Fibroblast of skin of right biceps (primary cell): ENCODE data around the gene ZNF618.
A peak's percentile ranks its signal among the peaks of the same experiment; 100 is the strongest.
"Not testable (repeated sequence)": the region's sequence is repeated elsewhere in the genome, so short reads cannot be mapped to it uniquely, and the experiment has no call there.

Experiments used
- DNase-seq: peaks from one replicate; pipeline ENCODE4 v3.0.0-alpha.2; 2013

Gene ZNF618

GRCh38 chr9:114071197-114071795 lies 195.2 kb downstream of the ZNF618 start:
- no peak for DNase-seq

DNA sequence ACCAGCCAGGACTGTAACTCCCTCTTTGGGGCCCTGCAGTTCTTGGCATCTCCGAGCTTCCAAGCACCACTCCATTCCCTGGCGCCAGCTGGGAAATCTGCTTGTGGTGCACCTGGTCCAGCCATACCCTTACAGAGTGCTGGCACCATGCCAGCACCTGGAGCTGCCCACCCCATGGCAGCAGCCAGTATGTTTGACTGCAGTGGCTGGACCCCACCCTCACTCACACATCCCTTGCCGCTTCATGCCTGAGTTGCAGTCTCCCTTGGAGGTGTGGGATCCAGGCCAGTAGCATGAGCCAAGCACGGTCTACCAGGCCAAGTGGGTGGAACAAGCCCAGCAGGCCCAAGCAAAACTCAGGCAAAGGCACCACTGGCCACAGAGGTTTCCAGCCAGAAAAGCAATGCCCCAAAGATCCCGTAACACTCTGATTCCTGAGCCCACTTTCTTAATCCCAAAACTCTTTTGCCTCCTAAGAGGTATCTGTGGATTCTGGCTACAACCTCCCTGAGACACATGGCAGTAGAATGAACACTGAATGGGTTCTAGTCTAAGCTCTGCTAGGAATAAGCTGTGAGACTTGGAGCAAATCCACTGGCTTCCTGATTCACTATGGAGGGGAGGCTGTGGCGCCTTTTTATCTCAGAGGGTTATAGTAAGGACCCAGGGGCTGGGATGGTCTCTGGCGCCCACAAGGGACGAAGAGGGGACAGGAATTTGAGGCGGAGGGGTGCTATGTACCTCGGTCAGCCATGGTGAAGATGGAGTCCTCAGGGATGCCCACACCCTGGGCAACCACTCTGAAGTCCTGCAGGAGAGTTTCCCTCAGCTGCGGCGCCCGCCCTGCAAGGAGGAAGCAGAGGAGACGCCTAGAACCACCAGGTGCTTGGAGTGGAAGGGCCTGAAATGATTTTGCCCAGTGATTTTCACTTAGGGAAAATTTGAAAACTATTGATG lies 196.4 kb downstream of the ZNF618 start:
- DNase-seq = no peak

GRCh38 chr9:114075602-114076001 lies 199.5 kb downstream of the ZNF618 start:
- no peak for DNase-seq

DNA sequence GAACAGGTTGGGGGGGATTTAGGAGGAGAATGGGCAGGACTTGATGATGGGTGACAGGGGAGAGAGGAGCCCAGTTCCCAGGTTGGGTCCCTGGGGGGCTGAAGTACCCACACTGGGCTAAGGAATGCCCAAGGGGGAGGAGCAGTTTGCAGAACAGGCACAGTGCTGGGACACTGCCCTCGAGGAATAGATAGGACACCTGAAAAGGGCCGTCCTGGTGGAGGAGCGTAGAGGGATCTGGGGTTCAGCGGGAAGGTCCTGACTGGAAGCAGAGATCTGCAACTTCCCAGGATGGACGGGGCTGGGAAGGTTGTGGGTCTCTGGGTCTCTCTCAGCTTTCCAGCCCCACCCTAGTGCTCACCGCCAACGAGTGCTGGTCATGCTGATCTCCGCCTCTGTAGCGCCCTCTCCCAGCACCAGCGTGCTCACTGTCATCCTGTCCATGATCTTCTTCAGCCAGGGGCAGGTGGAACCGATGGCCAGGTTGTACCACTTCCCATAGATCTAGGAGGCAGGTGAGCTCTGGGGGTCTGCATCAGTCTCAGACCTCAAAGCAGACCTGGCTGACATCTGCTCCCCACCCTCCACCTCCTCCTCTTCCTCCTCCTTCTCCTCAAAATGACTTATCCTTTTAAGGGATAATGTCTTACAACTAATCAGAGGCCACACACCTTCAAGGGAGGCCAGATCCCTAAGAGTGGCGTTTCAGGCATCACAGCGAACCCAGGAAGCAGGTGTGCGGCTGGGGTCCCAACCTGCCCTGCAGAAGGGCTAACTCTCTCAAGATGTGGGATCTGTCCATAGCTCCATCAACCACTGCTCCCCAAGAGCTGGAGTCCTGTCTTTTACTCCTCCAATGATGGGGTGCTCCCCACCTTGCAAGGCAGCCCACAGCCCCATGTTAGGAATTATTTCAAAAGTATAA lies 200.4 kb downstream of the ZNF618 start:
- DNase-seq = no peak

GRCh38 chr9:114077162-114077837 lies 201.2 kb downstream of the ZNF618 start:
- DNase-seq = no peak

DNA sequence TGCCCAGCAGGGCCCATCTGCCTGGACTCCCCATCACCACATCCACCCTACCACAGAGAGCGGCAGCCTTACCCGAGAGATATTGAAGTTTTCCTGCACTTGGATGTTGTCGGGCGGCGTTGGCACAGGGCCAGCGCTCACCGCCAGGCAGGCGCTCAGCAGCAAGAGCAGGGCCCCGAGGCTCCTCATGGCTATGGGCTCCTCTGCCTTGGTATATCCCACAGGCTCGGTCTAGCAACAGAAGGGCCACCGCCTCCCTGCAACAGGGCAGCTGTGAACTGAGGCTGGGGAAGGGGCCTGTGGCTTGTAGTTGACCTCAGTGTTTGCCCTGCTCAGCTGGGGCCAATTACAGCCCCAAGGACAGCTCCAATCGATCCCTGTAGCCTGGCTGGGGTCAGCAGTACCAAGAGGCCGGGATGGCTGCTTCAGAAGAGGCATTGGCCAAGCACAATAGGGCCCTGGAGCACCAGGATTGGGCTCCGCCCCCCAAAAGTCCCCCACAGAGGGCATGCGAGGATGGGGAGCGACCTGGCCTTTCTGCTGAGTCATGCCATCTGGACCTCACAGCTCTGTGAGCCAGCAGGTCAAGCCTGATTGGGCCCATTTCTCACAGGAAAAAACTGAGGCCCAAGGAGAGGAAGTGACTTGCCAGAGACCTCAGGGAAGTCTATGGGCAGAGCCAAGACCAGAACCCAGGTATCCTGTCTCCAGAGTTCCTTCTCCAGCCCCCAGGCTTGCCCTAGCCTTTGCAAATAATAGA lies 202.1 kb downstream of the ZNF618 start, which contains the start of gene AMBP:
Gene AMBP, minus strand, starts transcription at position 280 of the 760 bp plus-strand sequence. Its CDS starts 91 bp downstream, at position 189.
- DNase-seq = no peak

DNA sequence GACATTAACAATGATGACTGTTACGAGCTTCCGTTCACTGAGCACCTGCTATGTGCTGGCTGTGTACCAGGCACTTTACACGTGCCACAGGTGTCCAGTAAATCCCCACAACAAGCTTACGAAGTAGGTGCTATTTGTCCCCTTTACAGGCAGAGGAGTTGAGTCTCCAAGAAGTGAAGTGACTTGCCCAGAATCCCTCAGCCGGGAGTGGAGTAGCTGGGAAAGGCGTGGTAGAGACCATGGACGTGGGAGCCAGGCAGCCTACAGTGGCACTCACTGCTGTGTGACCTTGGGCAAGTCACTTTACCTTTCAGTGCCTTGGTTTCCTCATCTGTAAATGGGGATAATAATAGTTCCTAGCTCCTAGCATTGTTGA lies 202.7 kb downstream of the ZNF618 start:
- DNase-seq = no peak

DNA sequence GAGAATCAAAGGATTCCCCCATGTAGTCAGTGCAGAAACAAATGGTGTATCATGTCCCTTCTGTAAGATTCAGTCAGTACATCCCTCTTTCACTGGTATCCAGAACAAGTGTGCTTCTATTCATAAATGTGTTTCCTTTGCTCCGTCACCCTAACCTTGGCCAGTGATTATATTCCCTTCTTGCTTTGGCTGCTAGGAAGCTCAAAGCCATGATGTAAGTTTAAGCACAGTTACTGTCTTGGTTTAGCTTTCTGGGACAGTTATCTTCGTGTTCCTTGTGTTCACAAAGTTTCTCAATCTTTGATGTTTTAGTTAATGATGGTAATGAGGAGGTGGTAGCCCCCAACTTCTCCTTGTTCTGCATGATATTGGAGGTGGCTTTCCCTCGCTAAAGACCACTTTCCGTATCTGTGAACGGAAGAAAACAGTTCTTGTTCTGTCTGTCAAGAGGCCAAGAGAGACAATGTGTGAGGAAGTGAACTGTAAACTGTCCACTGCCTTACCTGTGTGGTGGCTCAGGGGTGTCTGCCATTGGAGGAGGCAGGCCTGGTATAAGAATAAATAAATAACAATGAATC lies 204.2 kb downstream of the ZNF618 start:
- no peak for DNase-seq

- DNase-seq = no peak
Observed at GRCh38 chr9:114080773-114081440, 204.8 kb downstream of the ZNF618 start.

GRCh38 chr9:114081441-114082016 lies 205.4 kb downstream of the ZNF618 start:
- DNase-seq = no peak

DNA sequence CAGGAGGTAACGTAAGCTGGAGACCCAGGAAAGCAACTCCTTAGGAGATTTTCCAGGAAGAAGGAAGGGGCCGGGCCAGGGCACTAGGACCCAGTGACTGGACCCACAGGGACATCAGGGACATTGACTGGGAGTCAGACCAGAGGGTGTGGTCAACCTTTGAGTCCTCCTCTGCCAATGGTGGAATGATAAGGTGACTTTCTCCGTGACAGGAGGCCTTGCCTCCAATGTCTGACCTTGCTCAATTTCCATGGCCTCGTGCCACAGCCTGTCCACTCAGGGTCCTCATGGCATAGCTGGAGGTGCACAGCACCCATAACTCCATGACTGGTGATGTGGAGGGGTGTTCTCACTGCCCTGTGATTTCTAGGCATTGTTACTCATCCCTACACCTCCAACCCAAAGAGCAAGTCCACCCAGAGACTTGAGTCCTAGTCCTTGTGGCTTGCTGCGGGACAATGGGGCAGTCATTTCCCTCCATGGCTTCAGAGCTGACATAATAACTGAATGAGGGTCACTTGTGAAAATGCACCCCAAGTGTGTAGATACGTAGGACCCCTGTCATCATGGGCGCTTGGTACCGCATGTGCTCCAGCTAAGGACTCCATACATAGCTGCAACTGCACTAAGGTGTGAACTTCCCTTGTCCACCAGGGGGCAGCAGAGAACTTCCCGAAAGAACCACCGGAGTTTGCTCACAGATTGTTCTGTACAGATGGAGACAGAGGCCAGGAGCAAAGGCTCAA lies 206.1 kb downstream of the ZNF618 start:
- peak; percentile 83 for DNase-seq

DNA sequence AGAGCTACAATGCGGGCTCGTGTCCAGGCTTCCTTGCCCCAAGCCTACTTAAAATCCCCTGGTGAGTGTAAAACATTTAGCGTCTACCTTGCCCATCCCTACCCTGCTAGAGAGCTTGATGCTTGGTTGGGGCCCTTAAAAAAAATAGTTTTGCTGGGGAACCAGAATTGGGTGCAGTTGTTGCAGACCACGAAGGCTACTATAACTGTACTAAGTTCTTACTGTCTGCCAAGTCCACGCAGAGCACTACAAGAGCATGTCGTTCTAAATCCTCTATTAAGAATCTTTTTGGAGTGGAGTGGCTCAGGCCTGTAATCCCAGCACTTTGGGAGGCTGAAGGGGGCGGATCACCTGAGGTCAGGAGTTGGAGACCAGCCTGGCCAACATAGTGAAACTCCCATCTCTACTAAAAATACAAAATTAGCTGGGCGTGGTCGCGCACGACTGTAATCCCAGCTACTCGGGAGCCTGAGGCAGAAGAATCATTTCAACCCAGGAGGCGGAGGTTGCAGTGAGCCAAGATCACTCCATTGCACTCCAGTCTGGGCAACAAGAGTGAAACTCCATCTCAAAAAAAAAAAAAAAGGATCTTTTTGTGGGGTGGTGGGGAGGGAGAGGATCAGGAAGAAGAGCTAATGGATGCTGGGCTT lies 206.8 kb downstream of the ZNF618 start:
- DNase-seq = not testable (repeated sequence)

DNA sequence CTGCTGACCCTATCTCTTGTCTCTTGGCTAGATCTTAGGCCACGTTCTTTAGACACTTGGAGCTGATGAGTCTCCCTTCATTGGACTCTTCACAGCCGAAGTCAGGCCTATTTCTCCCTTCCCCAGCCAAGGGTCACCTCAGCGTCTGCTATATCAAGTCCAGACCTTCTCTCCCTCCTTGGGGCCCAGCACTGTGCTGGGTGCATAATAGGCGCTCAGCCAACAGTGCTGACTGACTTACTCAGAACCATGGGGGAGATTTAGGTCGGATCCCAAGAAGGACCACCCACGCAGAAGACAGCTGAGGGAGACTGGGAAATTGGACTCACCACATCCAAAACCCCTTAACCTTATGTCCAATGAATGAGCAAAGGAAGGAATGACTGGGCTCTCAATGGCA lies 207.6 kb downstream of the ZNF618 start:
- no peak for DNase-seq

- DNase-seq = no peak
Observed at GRCh38 chr9:114084282-114085073, 208.4 kb downstream of the ZNF618 start.

GRCh38 chr9:114085387-114085789 lies 209.3 kb downstream of the ZNF618 start:
- DNase-seq = no peak

GRCh38 chr9:114086009-114086408 lies 209.9 kb downstream of the ZNF618 start:
- no peak for DNase-seq

- no peak for DNase-seq
Observed at GRCh38 chr9:114086607-114087006, 210.5 kb downstream of the ZNF618 start.

DNA sequence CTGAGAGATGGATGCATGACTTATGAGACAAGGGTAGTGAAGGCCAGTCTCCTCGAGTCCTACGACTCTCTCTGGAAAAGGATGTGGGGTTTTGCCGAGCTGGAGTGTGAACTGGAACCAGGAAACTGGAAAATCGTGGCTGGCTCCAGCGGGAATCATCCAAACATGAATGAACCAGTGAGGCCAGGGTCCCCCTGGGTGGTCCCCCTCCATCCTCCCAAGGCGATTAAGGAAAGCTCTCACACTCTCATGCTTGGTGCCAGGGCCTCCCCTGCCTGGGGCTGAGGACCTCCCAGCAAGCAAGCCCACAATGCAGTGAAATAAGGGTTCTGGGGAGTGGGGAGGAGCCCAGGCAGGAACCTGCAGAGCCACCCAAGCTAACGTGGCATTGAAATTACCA lies 211.6 kb downstream of the ZNF618 start:
- no peak for DNase-seq
